ENCODE data around the gene C11orf58.

The C11orf58 gene

GRCh38 chr11:16796311-16796710 lies 57.9 kb downstream of the C11orf58 start:
- Histone ChIP-seq H3K23ac (ENCODE audit: low read depth, low read length, poor library complexity) (no peak overlapping the region), H2BK5ac (ENCODE audit: low read length) (no peak overlapping the region), H3K4ac (ENCODE audit: low read length) (no peak overlapping the region), H4K8ac (ENCODE audit: low read depth, low read length) (no peak overlapping the region), H3K36me3 (replicated peaks in 1 of 2; ENCODE audit: control insufficient read depth in 2 of 2, insufficient read depth in 2 of 2, low read length in 2 of 2) (peaks cover 3 to 30% of the 10 kb centered on the region in 2 donors), H3K4me3 (ENCODE audit: low read length in 2 of 2) (no peak overlapping the region), H2AK5ac (ENCODE audit: low read depth, low read length) (no peak overlapping the region), H3K27ac (replicated peaks; ENCODE audit: low read length) (no peak overlapping the region), H3K4me1 (ENCODE audit: control insufficient read depth in 2 of 2, insufficient read depth in 1 of 2, low read depth in 1 of 2, low read length in 2 of 2) (peaks cover 7 to 18% of the 10 kb centered on the region in 2 donors), H3K14ac (ENCODE audit: low read length) (no peak overlapping the region), H3K79me1 (ENCODE audit: low read depth, low read length) (no peaks in the 10 kb centered on the region), H2BK15ac (ENCODE audit: low read length) (no peak overlapping the region), H2BK120ac (ENCODE audit: low read depth, low read length) (no peak overlapping the region), H2BK12ac (ENCODE audit: low read length) (no peak overlapping the region), H3K9me3 (replicated peaks in 1 of 2; ENCODE audit: control insufficient read depth in 2 of 2, insufficient read depth in 1 of 2, low read depth in 1 of 2, low read length in 2 of 2) (no peaks in the 10 kb centered on the region), H2AFZ (ENCODE audit: low read length) (no peak overlapping the region), H4K91ac (ENCODE audit: low read depth, low read length, poor library complexity) (no peak overlapping the region), H3K18ac (ENCODE audit: low read length) (no peak overlapping the region), H3K4me2 (ENCODE audit: insufficient read depth, low read length, poor library complexity, severe bottlenecking) (no peak overlapping the region), H3K27me3 (ENCODE audit: control insufficient read depth in 3 of 3, insufficient read depth in 3 of 3, low read depth in 1 of 3, low read length in 3 of 3) (no peaks in the 10 kb centered on the region), H3K9ac (ENCODE audit: low read depth, low read length, poor library complexity) (no peak overlapping the region)
- DNase-seq (ENCODE audit: low spot score), result no peak
- no CpG with 5 or more reads among the region's 4 CpGs for WGBS, 2 donors (ENCODE audit: extremely low coverage in 2 of 2, insufficient read length in 2 of 2, insufficient replicate concordance in 1 of 2)

- Histone ChIP-seq H2AK5ac (ENCODE audit: low read depth, low read length) (no peak overlapping the region), H2BK5ac (ENCODE audit: low read length) (no peak overlapping the region), H3K18ac (ENCODE audit: low read length) (no peak overlapping the region), H3K4me2 (ENCODE audit: insufficient read depth, low read length, poor library complexity, severe bottlenecking) (no peak overlapping the region), H2AFZ (ENCODE audit: low read length) (no peak overlapping the region), H3K14ac (ENCODE audit: low read length) (no peak overlapping the region), H2BK120ac (ENCODE audit: low read depth, low read length) (no peak overlapping the region), H2BK15ac (ENCODE audit: low read length) (no peak overlapping the region), H2BK12ac (ENCODE audit: low read length) (no peak overlapping the region), H3K9ac (ENCODE audit: low read depth, low read length, poor library complexity) (no peak overlapping the region), H3K4ac (ENCODE audit: low read length) (no peak overlapping the region), H3K36me3 (replicated peaks in 1 of 2; ENCODE audit: control insufficient read depth in 2 of 2, insufficient read depth in 2 of 2, low read length in 2 of 2) (peaks cover 7 to 36% of the 10 kb centered on the region in 2 donors), H3K9me3 (replicated peaks in 1 of 2; ENCODE audit: control insufficient read depth in 2 of 2, insufficient read depth in 1 of 2, low read depth in 1 of 2, low read length in 2 of 2) (no peaks in the 10 kb centered on the region), H3K23ac (ENCODE audit: low read depth, low read length, poor library complexity) (no peak overlapping the region), H4K8ac (ENCODE audit: low read depth, low read length) (no peak overlapping the region), H4K91ac (ENCODE audit: low read depth, low read length, poor library complexity) (no peak overlapping the region), H3K79me1 (ENCODE audit: low read depth, low read length) (no peaks in the 10 kb centered on the region), H3K27me3 (ENCODE audit: control insufficient read depth in 3 of 3, insufficient read depth in 3 of 3, low read depth in 1 of 3, low read length in 3 of 3) (no peaks in the 10 kb centered on the region), H3K4me1 (ENCODE audit: control insufficient read depth in 2 of 2, insufficient read depth in 1 of 2, low read depth in 1 of 2, low read length in 2 of 2) (peaks cover 0 to 14% of the 10 kb centered on the region in 2 donors), H3K4me3 (ENCODE audit: low read length in 2 of 2) (no peak overlapping the region), H3K27ac (replicated peaks; ENCODE audit: low read length) (no peak overlapping the region)
- WGBS, 2 donors (ENCODE audit: extremely low coverage in 2 of 2, insufficient read length in 2 of 2, insufficient replicate concordance in 1 of 2), result no CpG with 5 or more reads among the region's 3 CpGs
- DNase-seq (ENCODE audit: low spot score), result no peak
Observed at GRCh38 chr11:16797776-16798175, 59.3 kb downstream of the C11orf58 start.

- Histone ChIP-seq H3K27ac (replicated peaks; ENCODE audit: low read length) (no peak overlapping the region), H3K14ac (ENCODE audit: low read length) (no peak overlapping the region), H3K4me2 (ENCODE audit: insufficient read depth, low read length, poor library complexity, severe bottlenecking) (no peak overlapping the region), H2BK120ac (ENCODE audit: low read depth, low read length) (no peak overlapping the region), H3K4ac (ENCODE audit: low read length) (no peak overlapping the region), H3K4me3 (ENCODE audit: low read length in 2 of 2) (no peak overlapping the region), H3K9ac (ENCODE audit: low read depth, low read length, poor library complexity) (no peak overlapping the region), H3K18ac (ENCODE audit: low read length) (no peak overlapping the region), H3K27me3 (ENCODE audit: control insufficient read depth in 3 of 3, insufficient read depth in 3 of 3, low read depth in 1 of 3, low read length in 3 of 3) (no peaks in the 10 kb centered on the region), H3K79me1 (ENCODE audit: low read depth, low read length) (no peaks in the 10 kb centered on the region), H2BK15ac (ENCODE audit: low read length) (no peak overlapping the region), H4K8ac (ENCODE audit: low read depth, low read length) (no peak overlapping the region), H4K91ac (ENCODE audit: low read depth, low read length, poor library complexity) (no peak overlapping the region), H2BK12ac (ENCODE audit: low read length) (no peak overlapping the region), H2BK5ac (ENCODE audit: low read length) (no peak overlapping the region), H2AK5ac (ENCODE audit: low read depth, low read length) (no peak overlapping the region), H3K23ac (ENCODE audit: low read depth, low read length, poor library complexity) (no peak overlapping the region), H3K4me1 (ENCODE audit: control insufficient read depth in 2 of 2, insufficient read depth in 1 of 2, low read depth in 1 of 2, low read length in 2 of 2) (peaks cover 0 to 14% of the 10 kb centered on the region in 2 donors), H3K36me3 (replicated peaks in 1 of 2; ENCODE audit: control insufficient read depth in 2 of 2, insufficient read depth in 2 of 2, low read length in 2 of 2) (peaks cover 8 to 34% of the 10 kb centered on the region in 2 donors), H3K9me3 (replicated peaks in 1 of 2; ENCODE audit: control insufficient read depth in 2 of 2, insufficient read depth in 1 of 2, low read depth in 1 of 2, low read length in 2 of 2) (no peaks in the 10 kb centered on the region), H2AFZ (ENCODE audit: low read length) (no peak overlapping the region)
- DNase-seq (ENCODE audit: low spot score), result no peak
- no CpG with 5 or more reads among the region's 1 CpG for WGBS, 2 donors (ENCODE audit: extremely low coverage in 2 of 2, insufficient read length in 2 of 2, insufficient replicate concordance in 1 of 2)
Observed at GRCh38 chr11:16799221-16799620, 60.8 kb downstream of the C11orf58 start.

- Histone ChIP-seq H3K27me3 (ENCODE audit: control insufficient read depth in 3 of 3, insufficient read depth in 3 of 3, low read depth in 1 of 3, low read length in 3 of 3) (no peaks in the 10 kb centered on the region), H3K14ac (ENCODE audit: low read length) (no peak overlapping the region), H2BK12ac (ENCODE audit: low read length) (no peak overlapping the region), H3K4me3 (ENCODE audit: low read length in 2 of 2) (no peak overlapping the region), H3K27ac (replicated peaks; ENCODE audit: low read length) (no peak overlapping the region), H3K9ac (ENCODE audit: low read depth, low read length, poor library complexity) (no peak overlapping the region), H2AK5ac (ENCODE audit: low read depth, low read length) (no peak overlapping the region), H3K18ac (ENCODE audit: low read length) (no peak overlapping the region), H2AFZ (ENCODE audit: low read length) (no peak overlapping the region), H3K4ac (ENCODE audit: low read length) (no peak overlapping the region), H3K9me3 (replicated peaks in 1 of 2; ENCODE audit: control insufficient read depth in 2 of 2, insufficient read depth in 1 of 2, low read depth in 1 of 2, low read length in 2 of 2) (no peaks in the 10 kb centered on the region), H3K4me1 (ENCODE audit: control insufficient read depth in 2 of 2, insufficient read depth in 1 of 2, low read depth in 1 of 2, low read length in 2 of 2) (peaks cover 0 to 11% of the 10 kb centered on the region in 2 donors), H3K4me2 (ENCODE audit: insufficient read depth, low read length, poor library complexity, severe bottlenecking) (no peak overlapping the region), H3K79me1 (ENCODE audit: low read depth, low read length) (no peaks in the 10 kb centered on the region), H4K8ac (ENCODE audit: low read depth, low read length) (no peak overlapping the region), H3K36me3 (replicated peaks in 1 of 2; ENCODE audit: control insufficient read depth in 2 of 2, insufficient read depth in 2 of 2, low read length in 2 of 2) (peaks cover 8 to 31% of the 10 kb centered on the region in 2 donors), H4K91ac (ENCODE audit: low read depth, low read length, poor library complexity) (no peak overlapping the region), H2BK15ac (ENCODE audit: low read length) (no peak overlapping the region), H3K23ac (ENCODE audit: low read depth, low read length, poor library complexity) (no peak overlapping the region), H2BK120ac (ENCODE audit: low read depth, low read length) (no peak overlapping the region), H2BK5ac (ENCODE audit: low read length) (no peak overlapping the region)
- DNase-seq (ENCODE audit: low spot score), result no peak
Observed at GRCh38 chr11:16799890-16800289, 61.4 kb downstream of the C11orf58 start.
